PC-9 (cell line): ENCODE results near the gene SEMA3E. TPM values are rescaled to one million over a fixed set of nuclear protein-coding genes. Genes with fewer than 3 reads are reported as not detected.

Source experiments
- BruUV-seq: library from RNA; stranded (reverse); fragments of 400-500 nt; replicated peaks from 2 replicates; lab custom pipeline; 2021; lab: Mats Ljungman, UMichigan
- CTCF ChIA-PET: fragments of 300-600 bp; sonication (Branson Sonifier 250); formaldehyde crosslinking; loops from one replicate; lab custom pipeline; 2022; ENCODE audit warnings: antibody characterized with exemption; lab: Charles Lee
- POLR2A ChIA-PET: fragments of 300-600 bp; sonication (Branson Sonifier 250); formaldehyde crosslinking; loops from one replicate; lab custom pipeline; 2022; ENCODE audit warnings: antibody characterized with exemption; ENCODE audit not compliant: unreplicated experiment; lab: Charles Lee
- DNase-seq, 2 experiments: peaks; one replicate each; pipeline versions ENCODE4 v3.0.0 to v3.0.0-alpha.2; 2015 to 2022; ENCODE audit warnings: mixed read lengths in 1 of 2
- H2AFZ ChIP-seq: fragments of 200-600 bp; sonication (generic); 2 replicates; pipeline ENCODE4 v1.8.1; 2017; ENCODE audit warnings: antibody characterized with exemption
- H3F3A ChIP-seq: fragments of 200-600 bp; sonication (generic); 2 replicates; pipeline ENCODE4 v1.8.1; 2017; ENCODE audit warnings: antibody characterized with exemption, mild to moderate bottlenecking, low read depth; ENCODE audit not compliant: insufficient read depth
- H3K27ac ChIP-seq: fragments of 200-600 bp; sonication (generic); 2 replicates; pipeline ENCODE4 v1.6.1; 2016; ENCODE audit warnings: mixed run types
- H3K27me3 ChIP-seq: fragments of 200-600 bp; sonication (generic); 2 replicates; pipeline ENCODE4 v1.6.1; 2016; ENCODE audit warnings: low read depth, mixed run types; ENCODE audit not compliant: insufficient read depth
- H3K36me3 ChIP-seq: fragments of 200-600 bp; sonication (generic); 2 replicates; pipeline ENCODE4 v1.6.1; 2016; ENCODE audit warnings: low read depth, mixed run types
- H3K4me1 ChIP-seq: fragments of 200-600 bp; sonication (generic); replicated peaks from 2 replicates; pipeline ENCODE4 v1.6.1; 2016; ENCODE audit warnings: mixed run types; ENCODE audit not compliant: insufficient read depth
- H3K4me2 ChIP-seq: fragments of 200-600 bp; sonication (generic); 2 replicates; pipeline ENCODE4 v1.6.1; 2017; ENCODE audit warnings: mixed run types
- H3K4me3 ChIP-seq: fragments of 200-600 bp; sonication (generic); 2 replicates; pipeline ENCODE4 v1.6.1; 2016; ENCODE audit warnings: mixed run types
- H3K79me2 ChIP-seq: fragments of 200-600 bp; sonication (generic); 2 replicates; pipeline ENCODE4 v1.6.1; 2017; ENCODE audit warnings: low read depth, mixed run types
- H3K9me2 ChIP-seq: fragments of 200-600 bp; sonication (generic); 2 replicates; pipeline ENCODE4 v1.8.1; 2017; ENCODE audit warnings: mild to moderate bottlenecking; ENCODE audit not compliant: insufficient read depth
- H3K9me3 ChIP-seq: fragments of 200-600 bp; sonication (generic); 2 replicates; pipeline ENCODE4 v1.8.1; 2016; ENCODE audit warnings: low read depth; ENCODE audit not compliant: insufficient read depth
- H4K20me1 ChIP-seq: fragments of 200-600 bp; sonication (generic); 2 replicates; pipeline ENCODE4 v1.8.1; 2017; ENCODE audit not compliant: insufficient read depth
- EZH2 ChIP-seq: fragments of 200-600 bp; sonication (generic); IDR thresholded peaks from 2 replicates; pipeline ENCODE4 v1.8.0; 2017; ENCODE audit warnings: antibody characterized with exemption, low read depth
- intact Hi-C: fragments of 100-400 bp; cut with micrococcal nuclease; formaldehyde crosslinking; loops from one replicate; pipeline ENCODE4 v1.10.0; 2022; ENCODE audit not compliant: unreplicated experiment
- total RNA-seq: library from RNA; stranded (reverse); gene quantifications from 2 replicates; pipeline ENCODE4 v1.2.3, GENCODE V29; 2021
- TF ChIP-seq, protein P1 (sequence below): fragments of 200-600 bp; sonication (generic); conservative IDR thresholded peaks from 2 replicates; pipeline ENCODE4 v1.6.1; 2017; ENCODE audit warnings: mixed run types, antibody characterized with exemption, mild to moderate bottlenecking, moderate library complexity

The SEMA3E gene
- total RNA-seq, 1 experiment from 2014 or later = 2.1 TPM

DNA sequence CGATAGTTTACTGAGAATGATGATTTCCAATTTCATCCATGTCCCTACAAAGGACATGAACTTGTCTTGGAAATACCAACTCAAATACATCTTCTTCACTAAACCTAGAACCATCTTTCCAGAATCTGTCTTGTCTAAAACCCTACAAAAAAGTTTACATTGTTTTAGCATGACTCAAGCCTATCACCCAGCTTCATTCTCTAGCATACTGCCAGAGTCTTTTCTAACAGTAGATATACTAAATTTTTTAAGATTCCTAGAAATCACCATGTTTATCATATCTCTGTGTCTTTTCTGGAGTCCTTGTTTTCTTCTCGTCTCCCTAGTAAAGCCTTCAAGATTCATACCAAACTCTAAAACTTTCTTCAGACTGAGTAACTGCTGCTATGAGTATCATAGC, 129.7 kb downstream of the SEMA3E start:
- Histone ChIP-seq H3K9me3 (no peaks in the 10 kb centered on the region; the same call in 1 of the 2 replicates), H3K27me3 (no peaks in the 10 kb centered on the region), H3K4me3 (no peak overlapping the region), H3F3A (no peaks in the 10 kb centered on the region), H3K4me2 (no peak overlapping the region), H3K27ac (no peak overlapping the region), H3K9me2 (no peaks in the 10 kb centered on the region), H3K36me3 (no peaks in the 10 kb centered on the region), H3K79me2 (no peaks in the 10 kb centered on the region), H4K20me1 (no peaks in the 10 kb centered on the region), H3K4me1 (peaks cover 5% of the 10 kb centered on the region; the same call in 1 of the 2 replicates), H2AFZ (no peak overlapping the region)
- POLR2A ChIA-PET = no interaction called here
- no TSS peak for BruUV-seq
- CTCF ChIA-PET = no interaction called here
- DNase-seq = no peak
- TF ChIP-seq, protein P1, sequence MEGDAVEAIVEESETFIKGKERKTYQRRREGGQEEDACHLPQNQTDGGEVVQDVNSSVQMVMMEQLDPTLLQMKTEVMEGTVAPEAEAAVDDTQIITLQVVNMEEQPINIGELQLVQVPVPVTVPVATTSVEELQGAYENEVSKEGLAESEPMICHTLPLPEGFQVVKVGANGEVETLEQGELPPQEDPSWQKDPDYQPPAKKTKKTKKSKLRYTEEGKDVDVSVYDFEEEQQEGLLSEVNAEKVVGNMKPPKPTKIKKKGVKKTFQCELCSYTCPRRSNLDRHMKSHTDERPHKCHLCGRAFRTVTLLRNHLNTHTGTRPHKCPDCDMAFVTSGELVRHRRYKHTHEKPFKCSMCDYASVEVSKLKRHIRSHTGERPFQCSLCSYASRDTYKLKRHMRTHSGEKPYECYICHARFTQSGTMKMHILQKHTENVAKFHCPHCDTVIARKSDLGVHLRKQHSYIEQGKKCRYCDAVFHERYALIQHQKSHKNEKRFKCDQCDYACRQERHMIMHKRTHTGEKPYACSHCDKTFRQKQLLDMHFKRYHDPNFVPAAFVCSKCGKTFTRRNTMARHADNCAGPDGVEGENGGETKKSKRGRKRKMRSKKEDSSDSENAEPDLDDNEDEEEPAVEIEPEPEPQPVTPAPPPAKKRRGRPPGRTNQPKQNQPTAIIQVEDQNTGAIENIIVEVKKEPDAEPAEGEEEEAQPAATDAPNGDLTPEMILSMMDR = no peak
- no peak for TF ChIP-seq EZH2
- intact Hi-C loops = no loop called here

DNA sequence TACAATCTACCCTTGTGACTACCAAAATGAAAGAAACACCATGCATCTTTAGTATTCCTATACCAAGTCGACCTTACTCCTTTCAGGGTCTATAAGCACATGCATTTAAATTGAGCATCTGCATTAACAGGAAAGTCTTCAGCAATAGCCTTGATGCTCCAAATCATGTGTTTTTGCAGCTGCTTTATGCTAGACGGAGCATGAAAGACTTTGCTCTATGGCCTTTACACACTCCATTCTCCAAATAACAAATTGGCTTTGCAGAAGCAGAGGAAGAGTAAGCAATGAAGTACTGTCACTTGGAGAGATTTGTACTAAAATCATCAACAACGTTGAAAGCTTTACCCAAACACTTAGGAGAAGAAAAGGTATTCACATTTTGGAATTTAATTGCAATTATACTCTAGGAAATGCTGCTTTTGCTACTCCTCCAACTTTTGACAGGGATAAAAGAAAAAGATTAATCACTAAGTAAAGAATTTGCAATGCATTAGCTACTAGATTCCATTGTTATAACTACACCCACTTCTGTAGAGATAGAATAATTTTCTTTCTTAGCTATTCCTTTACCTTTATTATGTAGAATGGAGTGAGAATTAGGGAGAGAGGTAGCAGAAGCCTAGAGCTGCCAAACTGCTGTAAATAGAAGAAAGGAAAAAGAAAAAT, 131.8 kb downstream of the SEMA3E start:
- DNase-seq = no peak
- no peaks in the 10 kb centered on the region for H3K79me2 ChIP-seq
- no peaks in the 10 kb centered on the region for H3K36me3 ChIP-seq
- ChIA-PET CTCF (no interaction called here), POLR2A (interaction anchor here (0.9 kb wide), 1 partner anchor 20 kb away, joined by 3 read pairs; no protein-coding TSS in a partner anchor)
- intact Hi-C loops = no loop called here
- H3K4me3 ChIP-seq = no peak overlapping the region
- no peaks in the 10 kb centered on the region for H3F3A ChIP-seq
- BruUV-seq = no TSS peak
- no peak overlapping the region for H3K4me2 ChIP-seq
- no peak overlapping the region for H2AFZ ChIP-seq
- no peaks in the 10 kb centered on the region for H3K27me3 ChIP-seq
- no peaks in the 10 kb centered on the region for H3K9me3 ChIP-seq
- no peaks in the 10 kb centered on the region for H3K4me1 ChIP-seq
- no peaks in the 10 kb centered on the region for H3K9me2 ChIP-seq
- no peaks in the 10 kb centered on the region for H4K20me1 ChIP-seq
- no peak for TF ChIP-seq EZH2
- TF ChIP-seq, protein P1 = no peak
- H3K27ac ChIP-seq = no peak overlapping the region

DNA sequence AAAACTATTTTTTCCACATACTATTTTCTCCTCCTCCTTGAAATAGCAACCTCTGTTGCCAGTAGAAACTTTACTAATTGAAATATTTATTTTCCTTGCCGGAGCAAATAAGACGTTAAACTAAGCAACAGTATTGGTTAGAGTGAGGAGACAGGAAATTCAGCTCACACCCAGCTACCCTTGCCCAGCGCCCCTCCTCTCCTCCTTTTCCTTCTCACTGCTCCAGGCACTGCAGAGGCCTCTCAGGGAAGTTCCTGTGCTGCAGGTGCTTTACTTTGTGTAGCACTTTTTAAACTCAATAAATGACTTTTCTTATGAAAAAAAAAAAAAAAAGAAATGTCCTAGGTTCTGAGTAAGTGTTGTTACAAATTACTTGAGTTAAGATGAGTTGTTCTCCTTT, 134.0 kb downstream of the SEMA3E start:
- Histone ChIP-seq H4K20me1 (no peaks in the 10 kb centered on the region), H3K79me2 (no peaks in the 10 kb centered on the region), H3K4me1 (no peaks in the 10 kb centered on the region), H3K36me3 (no peaks in the 10 kb centered on the region), H3K9me3 (no peaks in the 10 kb centered on the region), H3F3A (no peaks in the 10 kb centered on the region), H3K27ac (no peak overlapping the region), H3K4me3 (no peak overlapping the region), H3K27me3 (no peaks in the 10 kb centered on the region), H3K9me2 (no peaks in the 10 kb centered on the region), H2AFZ (no peak overlapping the region), H3K4me2 (no peak overlapping the region)
- no peak for DNase-seq
- ChIA-PET POLR2A (no interaction called here), CTCF (no interaction called here)
- intact Hi-C loops = no loop called here
- no TSS peak for BruUV-seq
- TF ChIP-seq, protein P1 = no peak
- no peak for TF ChIP-seq EZH2
